Right atrium auricular region (tissue), 2 donors: ENCODE data around the gene TSLP. TPM values are rescaled to one million over a fixed set of nuclear protein-coding genes. Genes with fewer than 3 reads are reported as not detected.

Source experiments
- DNase-seq: peaks from one replicate; pipeline ENCODE4 v3.0.0-alpha.2; 2019; ENCODE audit warnings: low spot score
- H3K27ac ChIP-seq, 2 donors: fragments of 200-600 bp; sonication (generic); 1 replicate in 1 of 2; 2 replicates in 1 of 2; pipeline ENCODE4 v1.5.1; 2016 to 2019
- H3K27me3 ChIP-seq, 2 donors: fragments of 200-600 bp; sonication (generic); one replicate each; pipeline versions ENCODE4 v1.5.1 to v1.6.0; 2017 to 2019
- H3K36me3 ChIP-seq: fragments of 200-600 bp; sonication (generic); one replicate; pipeline ENCODE4 v1.5.1; 2016
- H3K4me1 ChIP-seq, 2 donors: fragments of 200-600 bp; sonication (generic); one replicate each; pipeline versions ENCODE4 v1.5.1 to v1.6.0; 2017 to 2019
- H3K4me3 ChIP-seq, 2 donors: fragments of 200-600 bp; sonication (generic); 1 replicate in 1 of 2; 2 replicates in 1 of 2; pipeline ENCODE4 v1.5.1; 2017 to 2019; ENCODE audit warnings: mild to moderate bottlenecking in 1 of 2, moderate library complexity in 1 of 2
- H3K9me3 ChIP-seq, 2 donors: fragments of 200-600 bp; sonication (generic); one replicate each; pipeline ENCODE4 v1.5.1; 2019
- CTCF ChIP-seq, 2 donors: fragments of 200-600 bp; sonication (generic); IDR thresholded peaks; one replicate each; pipeline ENCODE4 v1.5.1; 2019; ENCODE audit warnings: antibody characterized with exemption in 2 of 2
- total RNA-seq, 2 donors: library from RNA; depleted of rRNA; stranded (reverse); fragments of >200 nt; gene quantifications; one replicate each; pipeline ENCODE4 v1.1.0, GENCODE V29; 2016

Gene TSLP
- total RNA-seq, 2 donors from 2014 or later, result 1.8 to 2.3 TPM

GRCh38 chr5:111115229-111115628 is 43.7 kb downstream of the TSLP start:
- Histone ChIP-seq H3K36me3 (peaks cover 45% of the 10 kb centered on the region), H3K9me3 (no peaks in the 10 kb centered on the region), H3K27me3 (no peaks in the 10 kb centered on the region), H3K27ac (no peak overlapping the region), H3K4me1 (no peaks in the 10 kb centered on the region), H3K4me3 (no peak overlapping the region)
- no peak for DNase-seq
- TF ChIP-seq CTCF (IDR thresholded peaks at IDR 0.05), result no peak

GRCh38 chr5:111116550-111116949 is 45.0 kb downstream of the TSLP start:
- no peaks in the 10 kb centered on the region for H3K9me3 ChIP-seq
- TF ChIP-seq CTCF (IDR thresholded peaks at IDR 0.05), result no peak
- no peaks in the 10 kb centered on the region for H3K4me1 ChIP-seq
- no peaks in the 10 kb centered on the region for H3K27me3 ChIP-seq
- H3K4me3 ChIP-seq, result no peak overlapping the region
- peaks cover 50% of the 10 kb centered on the region for H3K36me3 ChIP-seq
- DNase-seq, result no peak
- no peak overlapping the region for H3K27ac ChIP-seq

GRCh38 chr5:111117136-111117535 is 45.6 kb downstream of the TSLP start:
- H3K36me3 ChIP-seq, result peaks cover 56% of the 10 kb centered on the region
- no peaks in the 10 kb centered on the region for H3K27me3 ChIP-seq
- TF ChIP-seq CTCF (IDR thresholded peaks at IDR 0.05), result no peak
- no peak for DNase-seq
- H3K4me1 ChIP-seq, result no peaks in the 10 kb centered on the region
- no peaks in the 10 kb centered on the region for H3K9me3 ChIP-seq
- no peak overlapping the region for H3K4me3 ChIP-seq
- no peak overlapping the region for H3K27ac ChIP-seq

GRCh38 chr5:111119221-111119620 is 47.7 kb downstream of the TSLP start:
- Histone ChIP-seq H3K36me3 (peaks cover 61% of the 10 kb centered on the region), H3K4me3 (no peak overlapping the region), H3K27me3 (no peaks in the 10 kb centered on the region), H3K9me3 (no peaks in the 10 kb centered on the region), H3K27ac (no peak overlapping the region), H3K4me1 (no peaks in the 10 kb centered on the region)
- no peak for DNase-seq
- no peak for TF ChIP-seq CTCF (IDR thresholded peaks at IDR 0.05)

- DNase-seq, result no peak
- Histone ChIP-seq H3K9me3 (no peaks in the 10 kb centered on the region), H3K4me1 (no peaks in the 10 kb centered on the region), H3K4me3 (no peak overlapping the region), H3K27me3 (no peaks in the 10 kb centered on the region), H3K27ac (no peak overlapping the region), H3K36me3 (peaks cover 62% of the 10 kb centered on the region)
- TF ChIP-seq CTCF (IDR thresholded peaks at IDR 0.05), result no peak
Measured at GRCh38 chr5:111119856-111120255, 48.3 kb downstream of the TSLP start.

GRCh38 chr5:111120911-111121310 is 49.4 kb downstream of the TSLP start:
- H3K4me1 ChIP-seq, result no peaks in the 10 kb centered on the region
- peaks cover 69% of the 10 kb centered on the region for H3K36me3 ChIP-seq

More at GRCh38 chr5:111120911-111121310, 49.4 kb downstream of the TSLP start:
- TF ChIP-seq CTCF (IDR thresholded peaks at IDR 0.05), result no peak
- Histone ChIP-seq H3K27ac (no peak overlapping the region), H3K27me3 (no peaks in the 10 kb centered on the region), H3K4me3 (no peak overlapping the region), H3K9me3 (no peaks in the 10 kb centered on the region)
- no peak for DNase-seq
